T-cell (primary cell): Measurements from ENCODE around the gene AK8. TPM values are rescaled to one million over a fixed set of nuclear protein-coding genes. Genes with fewer than 3 reads are reported as not detected.

Source experiments
- ATAC-seq, 4 experiments: fragments of 200-7000 bp in 3 of 4; fragments of 150-1000 bp in 1 of 4; cut with Tn5 transposase; replicated peaks in 1 of 4; 1 replicate in 3 of 4; 2 replicates in 1 of 4; pipeline ENCODE4 v1.10.0; 2021; ENCODE audit warnings: moderate library complexity in 3 of 4, mild to moderate bottlenecking in 2 of 4, moderate number of reproducible peaks in 1 of 4
- CTCF ChIA-PET, 2 donors: fragments of 300-600 bp; sonication (Branson Sonifier 250); formaldehyde crosslinking; loops; one replicate each; lab custom pipeline; 2022; ENCODE audit warnings: antibody characterized with exemption in 2 of 2; lab: Charles Lee
- POLR2A ChIA-PET, 2 donors: fragments of 300-600 bp; sonication (Branson Sonifier 250); formaldehyde crosslinking; loops; one replicate each; lab custom pipeline; 2022; ENCODE audit warnings: antibody characterized with exemption in 2 of 2; lab: Charles Lee
- DNase-seq, 35 experiments: peaks; one replicate each; pipeline versions ENCODE4 v3.0.0 to v3.0.0-alpha.2; 2013 to 2023
- H3K27ac ChIP-seq: one replicate; pipeline ENCODE4 v1.5.1; 2013; ENCODE audit warnings: low read length
- H3K27me3 ChIP-seq, 2 experiments: replicated peaks in 1 of 2; 1 replicate in 1 of 2; 2 replicates in 1 of 2; pipeline versions ENCODE4 v1.6.1 to v1.7.0; 2013; ENCODE audit warnings: low read length in 1 of 2, mixed read lengths in 1 of 2; ENCODE audit not compliant: control insufficient read depth in 2 of 2, insufficient read depth in 2 of 2; ENCODE audit errors: extremely low read depth in 1 of 2
- H3K36me3 ChIP-seq, 2 donors: 1 replicate in 1 of 2; 2 replicates in 1 of 2; pipeline versions ENCODE4 v1.6.1 to v1.7.0; 2013; ENCODE audit warnings: low read length in 1 of 2; ENCODE audit not compliant: control insufficient read depth in 2 of 2, insufficient read depth in 1 of 2; ENCODE audit errors: extremely low read depth in 1 of 2
- H3K4me1 ChIP-seq, 2 experiments: 1 replicate in 1 of 2; 2 replicates in 1 of 2; pipeline versions ENCODE4 v1.6.1 to v1.7.0; 2013; ENCODE audit warnings: low read length in 2 of 2, mixed read lengths in 1 of 2; ENCODE audit not compliant: insufficient read depth in 2 of 2, control insufficient read depth in 1 of 2; ENCODE audit errors: extremely low read depth in 1 of 2
- H3K4me3 ChIP-seq, 2 donors: 1 replicate in 1 of 2; 2 replicates in 1 of 2; pipeline versions ENCODE4 v1.5.1 to v1.7.0; 2013; ENCODE audit warnings: mild to moderate bottlenecking in 2 of 2, low read length in 1 of 2, moderate library complexity in 1 of 2; ENCODE audit not compliant: control insufficient read depth in 1 of 2; ENCODE audit errors: extremely low read depth in 1 of 2
- H3K9me3 ChIP-seq: 2 replicates; pipeline ENCODE4 v1.7.0; 2013
- H3K27ac Mint-ChIP-seq, 2 donors: one replicate each; pipeline ENCODE4 v1.8.0; 2020 to 2021; ENCODE audit warnings: mild to moderate bottlenecking in 2 of 2, mixed read lengths in 2 of 2
- H3K27me3 Mint-ChIP-seq, 2 donors: one replicate each; pipeline ENCODE4 v1.8.0; 2021 to 2022; ENCODE audit warnings: mixed read lengths in 2 of 2
- H3K36me3 Mint-ChIP-seq: one replicate; pipeline ENCODE4 v1.8.0; 2021; ENCODE audit warnings: mixed read lengths
- H3K4me1 Mint-ChIP-seq, 3 donors: one replicate each; pipeline ENCODE4 v1.8.0; 2020 to 2022; ENCODE audit warnings: mixed read lengths in 3 of 3, mild to moderate bottlenecking in 1 of 3
- H3K4me3 Mint-ChIP-seq, 3 donors: one replicate each; pipeline ENCODE4 v1.8.0; 2020 to 2022; ENCODE audit warnings: mild to moderate bottlenecking in 3 of 3, mixed read lengths in 3 of 3, moderate library complexity in 3 of 3
- H3K9me3 Mint-ChIP-seq, 3 donors: one replicate each; pipeline ENCODE4 v1.8.0; 2020 to 2022; ENCODE audit warnings: mixed read lengths in 3 of 3
- WGBS: methylation state at CpG from one replicate; pipeline ENCODE4 v1.1.5; 2013; ENCODE audit warnings: missing lambda C conversion rate; ENCODE audit not compliant: insufficient coverage; 5-methylcytosine and 5-hydroxymethylcytosine counted together
- total RNA-seq, 35 experiments: library from RNA in 6 of 35; stranded (reverse) in 6 of 35; fragments of 120-200 nt in 1 of 35; gene quantifications; one replicate each; pipeline versions ENCODE4 v1.2.1 to v1.2.4 and lab custom pipeline; 2013 to 2026

The AK8 gene
- total RNA-seq, 5 donors from 2014 or later (not counting 1 experiment from before 2014, with no cell fraction given) = not detected

DNA sequence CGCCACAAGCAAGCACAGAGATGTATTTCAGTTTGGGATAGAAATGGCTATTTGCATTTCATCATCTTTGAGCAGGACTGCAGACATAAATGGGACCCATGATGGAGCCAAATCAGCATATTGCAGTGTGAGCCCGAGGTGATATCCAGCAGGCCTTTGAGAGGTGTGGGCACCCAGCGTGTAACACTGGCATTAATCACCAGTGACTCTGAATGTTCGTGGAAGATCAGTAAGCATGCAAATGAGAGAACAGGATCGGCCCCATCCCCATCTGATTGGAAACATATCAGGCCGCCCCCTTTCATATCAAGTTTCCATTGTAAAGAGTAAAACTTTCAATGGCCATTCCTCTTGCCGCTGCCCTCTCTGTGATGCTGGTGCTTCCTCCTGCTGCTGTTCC is 123.8 kb downstream of the AK8 start:
- no peak overlapping the region for H3K4me3 Mint-ChIP-seq
- no peak overlapping the region for H3K27ac Mint-ChIP-seq
- no peaks in the 10 kb centered on the region for H3K36me3 Mint-ChIP-seq
- H3K9me3 ChIP-seq = no peaks in the 10 kb centered on the region
- WGBS = 69% methylated on average over 3 of the region's 7 CpGs
- peaks cover 3 to 8% of the 10 kb centered on the region in 2 donors for H3K27me3 Mint-ChIP-seq
- H3K4me3 ChIP-seq = no peak overlapping the region
- H3K4me1 Mint-ChIP-seq = no peaks in the 10 kb centered on the region
- H3K27ac ChIP-seq = no peak overlapping the region
- no peaks in the 10 kb centered on the region for H3K4me1 ChIP-seq
- ATAC-seq = no peak
- H3K27me3 ChIP-seq = peaks cover 0 to 19% of the 10 kb centered on the region in 2 experiments
- H3K9me3 Mint-ChIP-seq = no peaks in the 10 kb centered on the region
- no peak for DNase-seq
- CTCF ChIA-PET = no interaction called here
- POLR2A ChIA-PET = no interaction called here
- no peaks in the 10 kb centered on the region for H3K36me3 ChIP-seq

DNA sequence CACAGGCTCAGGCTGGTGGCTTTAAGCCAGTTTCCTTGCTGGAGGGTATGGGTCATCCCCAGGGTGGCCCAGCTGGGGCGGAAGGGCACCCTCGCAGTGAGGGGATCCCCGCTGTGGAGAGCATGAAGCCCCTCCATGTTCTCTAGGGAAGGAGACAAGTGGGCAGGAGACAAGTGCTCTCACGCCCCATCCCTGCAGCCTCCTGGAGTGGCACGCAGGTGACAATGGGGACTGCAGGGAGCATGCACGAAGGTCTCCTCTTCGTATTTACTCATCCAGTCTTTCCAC is 124.5 kb downstream of the AK8 start:
- no peaks in the 10 kb centered on the region for H3K4me1 ChIP-seq
- Mint-ChIP-seq H3K4me1 (no peaks in the 10 kb centered on the region), H3K9me3 (no peaks in the 10 kb centered on the region), H3K27ac (no peak overlapping the region), H3K27me3 (peaks cover 3 to 6% of the 10 kb centered on the region in 2 donors), H3K4me3 (no peak overlapping the region), H3K36me3 (no peaks in the 10 kb centered on the region)
- ChIA-PET CTCF (interaction anchor here in 1 of 2 donors (0.9 kb wide), 1 partner anchor 47 kb away, joined by 4 read pairs; no protein-coding TSS in a partner anchor), POLR2A (no interaction called here)
- no peak for ATAC-seq
- peaks cover 0 to 15% of the 10 kb centered on the region in 2 experiments for H3K27me3 ChIP-seq
- no peaks in the 10 kb centered on the region for H3K36me3 ChIP-seq
- H3K9me3 ChIP-seq = no peaks in the 10 kb centered on the region
- H3K27ac ChIP-seq = no peak overlapping the region
- WGBS = 92% methylated on average over 7 of the region's 7 CpGs
- DNase-seq = peak in 1 of 35 experiments; percentile 8
- no peak overlapping the region for H3K4me3 ChIP-seq

DNA sequence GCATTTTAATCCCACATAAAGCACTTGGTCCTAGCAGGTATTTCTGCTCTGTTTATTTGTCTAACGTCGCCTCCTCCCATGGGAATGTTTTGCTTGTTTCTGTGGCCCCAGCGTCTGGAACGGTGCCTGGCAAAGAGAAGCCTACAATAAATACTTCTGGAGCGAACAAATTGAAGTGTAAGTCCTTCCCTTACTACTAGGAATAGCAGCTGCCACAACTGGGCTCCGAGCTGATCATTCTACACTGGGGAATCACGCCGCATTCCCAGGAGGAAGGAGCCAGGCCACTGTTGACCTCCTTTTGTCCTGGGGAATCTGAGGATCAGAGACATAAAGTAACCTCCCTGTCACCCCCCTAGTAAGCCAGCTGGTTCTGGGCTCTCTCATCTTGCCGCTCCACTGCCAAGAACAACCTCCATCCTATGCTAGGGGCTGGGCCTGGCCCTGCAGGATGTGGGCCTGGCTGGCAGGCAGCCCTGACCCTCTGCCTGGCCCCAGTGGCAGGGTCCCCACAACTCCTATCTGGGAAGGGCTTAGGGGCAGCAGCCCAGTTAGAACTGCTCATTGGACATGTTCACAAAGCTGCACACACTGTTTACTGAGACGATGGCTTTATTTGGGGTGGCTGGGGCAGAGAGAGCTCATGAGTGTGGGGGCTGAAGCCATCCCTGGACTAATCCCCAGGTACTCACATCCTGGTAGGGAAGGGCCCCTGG is 125.0 kb downstream of the AK8 start:
- Mint-ChIP-seq H3K4me1 (no peaks in the 10 kb centered on the region), H3K27ac (no peak overlapping the region), H3K4me3 (no peak overlapping the region), H3K9me3 (no peaks in the 10 kb centered on the region), H3K27me3 (peaks cover 3 to 6% of the 10 kb centered on the region in 2 donors), H3K36me3 (no peaks in the 10 kb centered on the region)
- Histone ChIP-seq H3K36me3 (no peaks in the 10 kb centered on the region), H3K9me3 (no peaks in the 10 kb centered on the region), H3K27me3 (peaks cover 0 to 12% of the 10 kb centered on the region in 2 experiments), H3K4me1 (no peaks in the 10 kb centered on the region), H3K27ac (no peak overlapping the region), H3K4me3 (no peak overlapping the region)
- 85% methylated on average over 8 of the region's 10 CpGs for WGBS
- no peak for ATAC-seq
- POLR2A ChIA-PET = interaction anchor here in 1 of 2 donors (0.7 kb wide), 1 partner anchor 203 kb away, joined by 11 read pairs; no protein-coding TSS in a partner anchor
- DNase-seq = peak in 1 of 35 experiments; percentile 17
- CTCF ChIA-PET = interaction anchor here in 1 of 2 donors (0.6 to 0.9 kb wide), 2 partner anchors 47 to 118 kb away, joined by 3 to 4 read pairs; no protein-coding TSS in a partner anchor

DNA sequence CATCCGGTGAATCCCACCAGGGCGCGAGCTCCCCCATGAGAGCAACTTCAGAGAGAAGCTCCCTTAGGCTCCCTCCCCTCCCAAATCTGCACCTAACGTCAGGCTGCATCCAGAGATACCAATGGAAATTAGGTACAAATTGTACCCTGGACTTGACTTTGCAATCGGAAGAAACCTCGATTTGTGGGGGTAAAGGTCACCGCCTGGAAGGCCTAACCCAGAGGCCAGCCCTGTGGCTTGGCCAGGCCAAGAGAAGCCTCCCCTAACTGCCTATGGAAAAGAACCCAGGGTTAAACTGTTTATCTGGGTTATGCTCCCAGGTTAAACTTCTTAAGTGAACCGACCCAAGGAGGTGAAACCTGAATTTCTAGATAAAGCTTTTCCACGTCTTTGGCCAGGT is 127.4 kb downstream of the AK8 start:
- Histone ChIP-seq H3K36me3 (no peaks in the 10 kb centered on the region), H3K9me3 (no peaks in the 10 kb centered on the region), H3K27ac (no peak overlapping the region), H3K4me3 (no peak overlapping the region), H3K27me3 (peaks cover 0 to 16% of the 10 kb centered on the region in 2 experiments), H3K4me1 (no peaks in the 10 kb centered on the region)
- no peaks in the 10 kb centered on the region for H3K36me3 Mint-ChIP-seq
- ChIA-PET POLR2A (no interaction called here), CTCF (interaction anchor here in 1 of 2 donors (0.7 kb wide), 1 partner anchor 940 kb away, joined by 3 read pairs; no protein-coding TSS in a partner anchor)
- H3K4me1 Mint-ChIP-seq = no peaks in the 10 kb centered on the region
- WGBS = 85% methylated on average over 4 of the region's 9 CpGs
- H3K9me3 Mint-ChIP-seq = no peaks in the 10 kb centered on the region
- DNase-seq = no peak
- peaks cover 3 to 16% of the 10 kb centered on the region in 2 donors for H3K27me3 Mint-ChIP-seq
- no peak for ATAC-seq
- no peak overlapping the region for H3K4me3 Mint-ChIP-seq
- no peak overlapping the region for H3K27ac Mint-ChIP-seq

DNA sequence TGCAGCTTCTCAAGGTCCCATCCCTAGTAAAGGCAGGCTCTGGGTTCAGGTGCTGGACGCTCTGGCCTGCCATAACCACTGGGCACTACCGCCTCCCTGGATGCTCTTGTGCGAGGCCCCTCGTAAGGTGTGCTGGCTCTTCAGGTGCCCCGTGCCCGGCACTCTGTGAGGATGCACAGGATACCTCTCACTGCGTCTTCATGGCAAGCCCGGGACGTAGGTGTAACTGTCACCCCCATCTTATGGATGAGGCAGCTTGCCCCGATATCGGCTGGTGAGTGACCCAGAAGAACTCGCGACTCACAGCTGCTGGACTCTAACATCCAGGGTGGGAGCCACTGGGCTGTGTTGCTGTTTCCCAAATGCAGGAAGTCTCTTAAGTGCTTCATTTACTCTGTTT is 128.8 kb downstream of the AK8 start:
- no peak overlapping the region for H3K27ac ChIP-seq
- peaks cover 0 to 3% of the 10 kb centered on the region in 2 experiments for H3K4me1 ChIP-seq
- H3K9me3 Mint-ChIP-seq = no peaks in the 10 kb centered on the region
- WGBS = 83% methylated on average over 13 of the region's 13 CpGs
- H3K4me3 Mint-ChIP-seq = no peak overlapping the region
- CTCF ChIA-PET = no interaction called here
- POLR2A ChIA-PET = no interaction called here
- no peak overlapping the region for H3K27ac Mint-ChIP-seq
- no peaks in the 10 kb centered on the region for H3K36me3 Mint-ChIP-seq
- H3K27me3 Mint-ChIP-seq = peaks cover 6 to 29% of the 10 kb centered on the region in 2 donors
- H3K36me3 ChIP-seq = no peaks in the 10 kb centered on the region
- peak in 1 of 35 experiments; percentile 18 for DNase-seq
- H3K9me3 ChIP-seq = no peaks in the 10 kb centered on the region
- no peak overlapping the region for H3K4me3 ChIP-seq
- H3K27me3 ChIP-seq = peaks cover 3 to 22% of the 10 kb centered on the region in 2 experiments
- H3K4me1 Mint-ChIP-seq = peaks cover 0 to 4% (median 4%) of the 10 kb centered on the region in 3 donors
- ATAC-seq = no peak

DNA sequence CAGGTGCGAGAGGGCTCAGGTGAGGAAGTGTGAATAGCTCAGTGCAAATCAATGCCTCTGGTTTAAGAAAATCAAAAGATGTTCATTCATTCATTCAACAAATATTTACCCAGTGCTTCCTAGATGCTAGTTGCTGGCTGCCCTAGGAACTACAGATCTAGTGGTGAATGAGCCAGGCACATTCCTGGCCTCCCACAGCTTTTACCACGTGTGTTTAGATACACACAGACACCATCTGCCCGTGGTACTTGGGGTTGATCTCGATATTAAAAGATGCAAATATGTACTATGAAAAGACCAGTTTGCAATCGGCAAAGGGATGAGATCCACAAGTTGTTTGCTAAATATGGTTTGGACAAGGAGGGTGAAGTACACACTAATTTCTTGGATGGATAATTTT is 129.6 kb downstream of the AK8 start:
- Mint-ChIP-seq H3K4me3 (no peak overlapping the region), H3K27me3 (peaks cover 15 to 37% of the 10 kb centered on the region in 2 donors), H3K9me3 (no peaks in the 10 kb centered on the region), H3K36me3 (no peaks in the 10 kb centered on the region), H3K27ac (no peak overlapping the region), H3K4me1 (peaks cover 0 to 6% (median 4%) of the 10 kb centered on the region in 3 donors)
- Histone ChIP-seq H3K4me1 (peaks cover 0 to 3% of the 10 kb centered on the region in 2 experiments), H3K36me3 (no peaks in the 10 kb centered on the region), H3K4me3 (no peak overlapping the region), H3K9me3 (no peaks in the 10 kb centered on the region), H3K27ac (no peak overlapping the region), H3K27me3 (peaks cover 3 to 28% of the 10 kb centered on the region in 2 experiments)
- ATAC-seq (no peak), DNase-seq (no peak)
- ChIA-PET CTCF (no interaction called here), POLR2A (no interaction called here)
- WGBS = 86% methylated on average over 1 of the region's 5 CpGs
